ENCODE data around the gene IPO7. TPM values are rescaled to one million over a fixed set of nuclear protein-coding genes. Genes with fewer than 3 reads are reported as not detected.

The IPO7 gene
- polyA plus RNA-seq, 1 of the 3 experiments (the other 2 are of a cell fraction): 25.4 TPM

DNA sequence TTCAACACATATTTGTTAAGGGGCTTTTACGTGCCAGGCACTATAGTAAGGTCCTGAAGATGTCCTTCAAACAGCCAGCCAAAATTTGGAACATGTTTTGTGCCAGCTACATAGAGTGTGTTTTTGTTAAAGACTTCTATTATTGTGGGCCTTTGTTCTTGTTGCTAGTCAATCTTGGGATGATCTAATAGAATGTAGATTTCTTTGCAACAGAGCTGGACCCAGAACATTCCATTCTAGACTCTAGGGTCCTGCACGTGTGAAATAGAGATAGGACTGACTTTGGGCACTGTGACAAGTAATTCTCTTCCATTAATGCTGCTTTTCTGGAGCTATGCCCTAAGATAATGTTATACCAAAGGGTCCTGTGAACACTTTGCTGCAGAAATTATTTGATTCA lies 16.9 kb upstream of the IPO7 start:
- Histone ChIP-seq H3K27ac (ENCODE audit: low read depth in 2 of 2, low read length in 1 of 2) (no peak overlapping the region), H3K4me2 (no peak overlapping the region), H3F3A (replicated peaks; ENCODE audit: insufficient read depth) (peaks cover 30% of the 10 kb centered on the region), H3K4me1 (ENCODE audit: control insufficient read depth in 1 of 2, insufficient read depth in 2 of 2, low read depth in 1 of 2, low read length in 1 of 2) (peaks cover 9 to 20% of the 10 kb centered on the region in 2 experiments; a peak in 3 of 4 replicates), H3K4me3 (ENCODE audit: low read depth in 2 of 2, low read length in 1 of 2) (no peak overlapping the region), H3K9ac (no peak overlapping the region), H4K20me1 (ENCODE audit: insufficient read depth) (no peaks in the 10 kb centered on the region), H3K79me2 (ENCODE audit: insufficient read depth) (no peaks in the 10 kb centered on the region), H3K9me2 (no peaks in the 10 kb centered on the region), H3K36me3 (replicated peaks in 1 of 2; ENCODE audit: control insufficient read depth in 1 of 2, insufficient read depth in 2 of 2, low read length in 1 of 2) (no peaks in the 10 kb centered on the region), H3K9me3 (no peaks in the 10 kb centered on the region), H2AFZ (ENCODE audit: low read depth) (peak overlapping the region; percentile 7; the same call in 1 of the 2 replicates), H3K27me3 (ENCODE audit: insufficient read depth) (no peaks in the 10 kb centered on the region)
- ChIA-PET CTCF (no interaction called here), POLR2A (interaction anchor here (1.1 kb wide), 1 partner anchor 103 kb away, joined by 3 read pairs; the partner anchor contains the start of gene DENND5A)
- 75% methylated on average over 2 of the region's 2 CpGs for WGBS (ENCODE audit: low lambda C conversion rate)
- no peak for TF ChIP-seq GABPA (IDR thresholded peaks at IDR 0.05; ENCODE audit: low read depth)
- TF ChIP-seq TEAD4 (IDR thresholded peaks at IDR 0.05; ENCODE audit: borderline replicate concordance, insufficient read depth): no peak
- no peak for TF ChIP-seq RAD21 (IDR thresholded peaks at IDR 0.05; ENCODE audit: low read length)
- no peak for TF ChIP-seq PBX3 (IDR thresholded peaks at IDR 0.05)
- no peak for TF ChIP-seq ELF1 (IDR thresholded peaks at IDR 0.05)
- TF ChIP-seq, protein P1, sequence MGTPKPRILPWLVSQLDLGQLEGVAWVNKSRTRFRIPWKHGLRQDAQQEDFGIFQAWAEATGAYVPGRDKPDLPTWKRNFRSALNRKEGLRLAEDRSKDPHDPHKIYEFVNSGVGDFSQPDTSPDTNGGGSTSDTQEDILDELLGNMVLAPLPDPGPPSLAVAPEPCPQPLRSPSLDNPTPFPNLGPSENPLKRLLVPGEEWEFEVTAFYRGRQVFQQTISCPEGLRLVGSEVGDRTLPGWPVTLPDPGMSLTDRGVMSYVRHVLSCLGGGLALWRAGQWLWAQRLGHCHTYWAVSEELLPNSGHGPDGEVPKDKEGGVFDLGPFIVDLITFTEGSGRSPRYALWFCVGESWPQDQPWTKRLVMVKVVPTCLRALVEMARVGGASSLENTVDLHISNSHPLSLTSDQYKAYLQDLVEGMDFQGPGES (IDR thresholded peaks at IDR 0.05; ENCODE audit: low read depth, low read length): no peak
- TF ChIP-seq, protein P2, sequence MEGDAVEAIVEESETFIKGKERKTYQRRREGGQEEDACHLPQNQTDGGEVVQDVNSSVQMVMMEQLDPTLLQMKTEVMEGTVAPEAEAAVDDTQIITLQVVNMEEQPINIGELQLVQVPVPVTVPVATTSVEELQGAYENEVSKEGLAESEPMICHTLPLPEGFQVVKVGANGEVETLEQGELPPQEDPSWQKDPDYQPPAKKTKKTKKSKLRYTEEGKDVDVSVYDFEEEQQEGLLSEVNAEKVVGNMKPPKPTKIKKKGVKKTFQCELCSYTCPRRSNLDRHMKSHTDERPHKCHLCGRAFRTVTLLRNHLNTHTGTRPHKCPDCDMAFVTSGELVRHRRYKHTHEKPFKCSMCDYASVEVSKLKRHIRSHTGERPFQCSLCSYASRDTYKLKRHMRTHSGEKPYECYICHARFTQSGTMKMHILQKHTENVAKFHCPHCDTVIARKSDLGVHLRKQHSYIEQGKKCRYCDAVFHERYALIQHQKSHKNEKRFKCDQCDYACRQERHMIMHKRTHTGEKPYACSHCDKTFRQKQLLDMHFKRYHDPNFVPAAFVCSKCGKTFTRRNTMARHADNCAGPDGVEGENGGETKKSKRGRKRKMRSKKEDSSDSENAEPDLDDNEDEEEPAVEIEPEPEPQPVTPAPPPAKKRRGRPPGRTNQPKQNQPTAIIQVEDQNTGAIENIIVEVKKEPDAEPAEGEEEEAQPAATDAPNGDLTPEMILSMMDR (IDR thresholded peaks at IDR 0.05): no peak
- TF ChIP-seq SMC3 (IDR thresholded peaks at IDR 0.05; ENCODE audit: low read depth, low read length): no peak
- TF ChIP-seq POLR2AphosphoS5 (IDR thresholded peaks at IDR 0.05; ENCODE audit: low read depth, low read length): no peak
- TF ChIP-seq NRF1 (IDR thresholded peaks at IDR 0.05; ENCODE audit: low read depth, low read length): no peak
- TF ChIP-seq SIN3A (IDR thresholded peaks at IDR 0.05; ENCODE audit: borderline replicate concordance, low read depth, low read length): no peak
- no peak for TF ChIP-seq TCF12 (IDR thresholded peaks at IDR 0.05)
- no peak for TF ChIP-seq ZBTB33 (IDR thresholded peaks at IDR 0.05; ENCODE audit: borderline replicate concordance, low read depth)
- no peak for TF ChIP-seq MEF2A (IDR thresholded peaks at IDR 0.05; ENCODE audit: borderline replicate concordance, low read depth)
- TF ChIP-seq YY1 (IDR thresholded peaks at IDR 0.05; ENCODE audit: low read depth): no peak
- TF ChIP-seq MAX (IDR thresholded peaks at IDR 0.05; ENCODE audit: low read depth): no peak
- TF ChIP-seq EP300 (IDR thresholded peaks at IDR 0.05; ENCODE audit: borderline replicate concordance in 1 of 2, low read depth in 1 of 2, low read length in 1 of 2): no peak
- TF ChIP-seq JUND (IDR thresholded peaks at IDR 0.05): no peak
- no peak for DNase-seq

Measured in SK-N-SH (cell line).